GM12892 (cell line): ENCODE results near the gene LDLRAD3.

Experiments used
- POLR2A ChIP-seq: IDR thresholded peaks from 2 replicates; pipeline ENCODE4 v1.6.1; 2011; ENCODE audit warnings: low read depth, low read length, control low read depth
- POLR2AphosphoS5 ChIP-seq: IDR thresholded peaks from 2 replicates; pipeline ENCODE4 v1.6.1; 2011; ENCODE audit warnings: low read depth, low read length, control low read depth

DNA sequence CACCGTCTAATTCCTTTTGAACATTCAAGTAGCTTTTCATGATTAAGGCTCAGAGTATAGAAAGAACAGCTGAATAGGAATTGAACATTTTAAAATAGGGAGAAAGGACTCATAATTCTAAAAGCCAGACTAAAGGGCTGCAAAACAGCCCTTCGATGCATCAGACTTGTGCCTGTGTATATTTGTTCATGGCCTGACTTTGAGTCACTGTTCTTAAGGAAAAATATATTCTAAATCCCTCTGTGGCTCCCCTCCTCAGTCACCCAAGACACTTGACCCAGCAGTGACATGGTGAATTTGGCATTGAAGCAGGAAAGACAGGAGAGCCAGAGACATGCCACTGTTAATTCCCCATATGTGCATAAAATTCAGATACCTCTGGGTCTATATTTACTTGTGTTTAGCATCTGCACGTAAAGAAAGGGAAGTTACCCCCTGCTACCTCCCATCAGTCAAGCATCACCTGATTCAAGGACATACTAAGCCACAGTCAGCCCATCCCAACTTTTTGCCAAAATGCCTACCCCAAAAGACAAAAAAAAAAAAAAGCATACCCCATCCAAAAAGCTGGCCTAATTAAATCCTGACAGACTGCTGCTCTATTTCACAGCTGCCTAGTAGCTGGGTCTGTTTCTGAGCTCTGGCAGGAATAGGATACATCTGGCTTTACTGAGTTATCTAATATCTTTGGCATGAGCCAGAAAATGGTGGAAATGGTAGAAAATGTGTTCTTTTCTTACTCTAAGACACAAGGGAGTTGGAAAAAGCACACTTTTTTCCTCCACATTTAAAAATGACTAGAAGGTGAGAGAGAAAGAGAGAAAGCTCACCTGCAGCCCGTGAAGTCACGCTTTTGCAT is 251.9 kb downstream of the LDLRAD3 start:
- no peak for TF ChIP-seq POLR2A
- no peak for TF ChIP-seq POLR2AphosphoS5
